HG03460 (cell line): ENCODE data around the gene NUMA1.

Source experiments
- ATAC-seq: cut with Tn5 transposase; IDR thresholded peaks from one replicate; pipeline ENCODE4 v1.9.1; 2021; ENCODE audit not compliant: unreplicated experiment

The NUMA1 gene

GRCh38 chr11:72018171-72018570 is 62.2 kb downstream of the NUMA1 start:
- ATAC-seq, result no peak

- ATAC-seq, result no peak
Observed at GRCh38 chr11:72015511-72016061, 64.8 kb downstream of the NUMA1 start.

GRCh38 chr11:72014761-72015320 is 65.5 kb downstream of the NUMA1 start:
- ATAC-seq, result no peak

- no peak for ATAC-seq
Observed at GRCh38 chr11:72013765-72014711, 66.3 kb downstream of the NUMA1 start.

GRCh38 chr11:72012897-72013721 is 67.2 kb downstream of the NUMA1 start:
- ATAC-seq, result no peak

- no peak for ATAC-seq
Observed at GRCh38 chr11:72012091-72012630, 68.2 kb downstream of the NUMA1 start.

- ATAC-seq, result no peak
Observed at GRCh38 chr11:72010529-72011233, 69.7 kb downstream of the NUMA1 start.

GRCh38 chr11:72009156-72009555 is 71.2 kb downstream of the NUMA1 start:
- no peak for ATAC-seq

GRCh38 chr11:72008728-72009127 is 71.6 kb downstream of the NUMA1 start:
- ATAC-seq, result no peak

- ATAC-seq, result no peak
Observed at GRCh38 chr11:72007587-72007986, 72.8 kb downstream of the NUMA1 start.

GRCh38 chr11:72007089-72007476 is 73.3 kb downstream of the NUMA1 start:
- ATAC-seq, result no peak

- no peak for ATAC-seq
Observed at GRCh38 chr11:72006309-72007088, 73.8 kb downstream of the NUMA1 start.

- no peak for ATAC-seq
Observed at GRCh38 chr11:72005347-72006260, 74.7 kb downstream of the NUMA1 start.

GRCh38 chr11:72004515-72005346 is 75.6 kb downstream of the NUMA1 start:
- ATAC-seq, result no peak

GRCh38 chr11:72003776-72004171 is 76.6 kb downstream of the NUMA1 start:
- ATAC-seq, result no peak

- no peak for ATAC-seq
Observed at GRCh38 chr11:72002841-72003775, 77.2 kb downstream of the NUMA1 start.
